ENCODE results near the gene NDUFB10.

GRCh38 chr16:1914084-1914608 lies 45.2 kb upstream of the NDUFB10 start:
- TF ChIP-seq CTCF (IDR thresholded peaks at IDR 0.05) (no peak), EP300 (IDR thresholded peaks at IDR 0.05) (no peak)

Measured in ovary (tissue), 3 donors.